ENCODE measurements around the gene NID2. TPM values are rescaled to one million over a fixed set of nuclear protein-coding genes. Genes with fewer than 3 reads are reported as not detected.
A peak's percentile ranks its signal among the peaks of the same experiment; 100 is the strongest.

NID2 gene
- total RNA-seq, 1 experiment from 2014 or later = not detected

DNA sequence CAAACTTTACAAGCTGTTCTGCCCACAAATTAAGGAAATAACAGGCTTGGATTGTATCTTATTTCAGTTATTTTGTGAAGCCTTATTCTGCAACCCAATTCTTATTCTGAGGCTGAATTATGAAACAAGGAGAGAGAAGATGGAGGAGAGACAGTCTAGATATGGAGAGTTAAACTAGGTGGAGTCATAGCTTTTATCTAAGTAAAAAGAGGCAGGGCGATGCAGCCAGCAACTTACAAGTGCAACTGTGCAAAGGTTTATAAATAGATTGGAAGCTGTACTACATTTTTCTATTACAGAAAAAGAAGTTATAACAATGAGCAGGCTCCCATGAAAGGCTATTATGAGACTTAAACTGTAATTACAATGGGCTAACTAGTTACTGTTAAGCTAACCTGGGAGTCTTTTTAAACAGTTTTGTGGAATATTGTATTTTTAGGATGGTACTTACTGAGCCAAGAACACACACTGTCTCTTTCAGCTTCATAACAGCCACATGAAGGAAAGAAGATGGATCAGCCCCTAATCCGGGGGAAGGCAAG, 22.4 kb downstream of the NID2 start:
- DNase-seq (ENCODE audit: low read depth, low spot score) = no peak
- in situ Hi-C loops (cut with HindIII; ENCODE audit: low pct_unique_long_range_greater_than_20kb, low sequenced_read_pairs) = no loop called here

DNA sequence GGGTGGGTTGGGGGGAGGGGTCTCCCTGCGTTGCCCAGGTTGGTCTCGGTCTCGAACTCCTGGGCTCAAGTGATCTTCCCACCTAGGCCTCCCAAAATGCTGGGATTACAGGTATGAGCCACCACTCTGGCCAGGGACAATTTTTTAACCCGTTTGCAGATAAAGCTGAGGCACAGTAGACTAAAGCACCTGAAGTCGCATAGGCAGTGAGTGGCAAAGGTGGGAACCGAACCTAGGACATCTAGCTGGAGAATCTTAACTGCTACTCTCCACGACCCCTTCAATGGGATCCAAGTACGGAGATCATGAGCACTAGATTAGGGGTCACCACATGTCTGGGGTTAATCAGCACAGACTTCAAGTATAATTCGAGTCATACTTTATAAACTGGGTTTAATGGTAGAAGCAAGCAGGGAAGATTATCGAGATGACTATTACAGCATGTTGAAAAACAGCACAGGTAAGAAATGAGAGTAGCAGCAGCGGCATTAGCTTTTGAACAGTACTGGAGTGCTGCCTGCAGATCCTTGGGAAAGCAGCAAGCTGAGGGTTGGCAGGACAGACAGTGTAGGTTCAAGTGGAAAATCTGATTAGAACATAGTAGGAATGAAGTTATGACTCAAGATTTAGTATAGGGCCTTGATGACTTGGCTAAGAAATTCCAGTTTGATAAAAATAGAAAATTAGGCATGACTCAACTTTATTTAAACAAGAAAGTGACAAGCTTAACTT, 23.9 kb downstream of the NID2 start:
- in situ Hi-C loops (cut with HindIII; ENCODE audit: low pct_unique_long_range_greater_than_20kb, low sequenced_read_pairs) = no loop called here

GRCh38 chr14:52043690-52044089, 25.2 kb downstream of the NID2 start:
- in situ Hi-C loops (cut with HindIII; ENCODE audit: low pct_unique_long_range_greater_than_20kb, low sequenced_read_pairs) = no loop called here

More for the DNA sequence above, 23.9 kb downstream of the NID2 start:
- no peak for DNase-seq (ENCODE audit: low read depth, low spot score)

GRCh38 chr14:52042371-52043289, 26.2 kb downstream of the NID2 start:
- in situ Hi-C loops (cut with HindIII; ENCODE audit: low pct_unique_long_range_greater_than_20kb, low sequenced_read_pairs) = no loop called here
- DNase-seq (ENCODE audit: low read depth, low spot score) = no peak

More at GRCh38 chr14:52043690-52044089, 25.2 kb downstream of the NID2 start:
- DNase-seq (ENCODE audit: low read depth, low spot score) = peak; percentile 75

DNA sequence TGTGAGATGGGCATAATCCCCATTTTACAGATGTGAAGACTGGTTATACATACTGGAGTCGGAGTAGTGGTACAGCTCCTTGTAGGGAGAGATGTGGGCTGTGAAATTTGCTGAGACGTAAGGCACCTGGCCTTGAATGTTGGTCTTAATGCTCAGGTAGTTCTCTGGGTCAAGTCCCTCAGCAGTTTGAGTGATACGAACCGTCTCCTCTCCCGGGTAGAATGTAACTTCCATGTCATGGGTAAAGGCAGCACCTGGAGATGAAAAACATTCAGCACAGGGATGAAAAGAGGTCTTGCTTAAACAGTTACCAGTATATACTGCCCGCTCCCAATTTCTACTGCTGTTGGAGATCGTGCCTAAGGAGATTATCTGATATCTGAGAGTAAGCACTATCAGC, 28.3 kb downstream of the NID2 start:
- in situ Hi-C loops (cut with HindIII; ENCODE audit: low pct_unique_long_range_greater_than_20kb, low sequenced_read_pairs) = no loop called here

GRCh38 chr14:52039124-52039815, 29.6 kb downstream of the NID2 start:
- DNase-seq (ENCODE audit: low read depth, low spot score) = no peak
- in situ Hi-C loops (cut with HindIII; ENCODE audit: low pct_unique_long_range_greater_than_20kb, low sequenced_read_pairs) = no loop called here

More for the DNA sequence above, 28.3 kb downstream of the NID2 start:
- DNase-seq (ENCODE audit: low read depth, low spot score) = no peak

GRCh38 chr14:52033101-52033642, 35.7 kb downstream of the NID2 start:
- no peak for DNase-seq (ENCODE audit: low read depth, low spot score)
- in situ Hi-C loops (cut with HindIII; ENCODE audit: low pct_unique_long_range_greater_than_20kb, low sequenced_read_pairs) = no loop called here

GRCh38 chr14:52032204-52032801, 36.6 kb downstream of the NID2 start:
- DNase-seq (ENCODE audit: low read depth, low spot score) = no peak
- in situ Hi-C loops (cut with HindIII; ENCODE audit: low pct_unique_long_range_greater_than_20kb, low sequenced_read_pairs) = no loop called here

GRCh38 chr14:52031781-52032180, 37.1 kb downstream of the NID2 start:
- DNase-seq (ENCODE audit: low read depth, low spot score) = no peak
- in situ Hi-C loops (cut with HindIII; ENCODE audit: low pct_unique_long_range_greater_than_20kb, low sequenced_read_pairs) = no loop called here

- in situ Hi-C loops (cut with HindIII; ENCODE audit: low pct_unique_long_range_greater_than_20kb, low sequenced_read_pairs) = no loop called here
- no peak for DNase-seq (ENCODE audit: low read depth, low spot score)
Measured at GRCh38 chr14:52029881-52030280, 39.0 kb downstream of the NID2 start.

DNA sequence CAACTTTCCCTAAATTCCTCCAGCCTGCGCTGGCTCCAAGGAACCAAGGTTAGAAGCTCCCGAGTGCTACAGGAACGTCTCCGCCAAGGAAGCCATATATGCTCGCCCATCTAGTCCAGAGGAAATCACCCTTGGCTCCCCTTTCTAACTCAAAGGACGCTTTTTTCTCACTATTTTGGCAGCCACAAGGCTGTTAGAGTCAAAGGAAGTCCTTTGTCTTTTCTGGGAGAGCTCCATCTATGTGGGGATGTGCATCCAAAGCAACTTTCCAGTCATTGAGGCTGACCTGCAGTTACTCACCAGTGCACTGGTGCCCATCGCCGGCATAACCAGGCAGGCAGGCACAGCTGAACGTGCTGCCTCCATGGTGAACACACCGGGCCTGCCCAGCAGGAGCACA, 42.0 kb downstream of the NID2 start:
- in situ Hi-C loops (cut with HindIII; ENCODE audit: low pct_unique_long_range_greater_than_20kb, low sequenced_read_pairs) = no loop called here
- no peak for DNase-seq (ENCODE audit: low read depth, low spot score)

- in situ Hi-C loops (cut with HindIII; ENCODE audit: low pct_unique_long_range_greater_than_20kb, low sequenced_read_pairs) = no loop called here
- no peak for DNase-seq (ENCODE audit: low read depth, low spot score)
Measured at GRCh38 chr14:52026017-52026660, 42.7 kb downstream of the NID2 start.

DNA sequence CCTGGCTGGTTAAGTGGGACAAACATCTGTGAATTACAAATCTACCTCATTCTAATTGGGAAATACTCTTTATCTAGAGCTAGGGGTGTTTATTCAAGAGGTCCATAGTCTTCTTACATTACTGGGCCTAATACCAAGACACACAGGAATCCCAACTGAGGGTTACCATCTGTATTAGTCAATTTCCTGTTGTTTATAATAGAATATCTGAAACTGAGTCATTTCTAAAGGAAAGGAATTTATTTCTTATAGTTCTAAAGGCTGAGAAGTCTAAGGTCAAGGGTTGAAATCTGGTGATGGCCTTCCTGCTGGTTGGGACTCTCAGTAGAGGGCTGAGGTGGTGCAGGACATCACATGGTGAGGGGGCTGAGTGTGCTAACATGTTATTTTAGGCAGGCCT, 43.5 kb downstream of the NID2 start:
- no peak for DNase-seq (ENCODE audit: low read depth, low spot score)
- in situ Hi-C loops (cut with HindIII; ENCODE audit: low pct_unique_long_range_greater_than_20kb, low sequenced_read_pairs) = no loop called here

- in situ Hi-C loops (cut with HindIII; ENCODE audit: low pct_unique_long_range_greater_than_20kb, low sequenced_read_pairs) = no loop called here
- no peak for DNase-seq (ENCODE audit: low read depth, low spot score)
Measured at GRCh38 chr14:52023518-52023917, 45.3 kb downstream of the NID2 start.

DNA sequence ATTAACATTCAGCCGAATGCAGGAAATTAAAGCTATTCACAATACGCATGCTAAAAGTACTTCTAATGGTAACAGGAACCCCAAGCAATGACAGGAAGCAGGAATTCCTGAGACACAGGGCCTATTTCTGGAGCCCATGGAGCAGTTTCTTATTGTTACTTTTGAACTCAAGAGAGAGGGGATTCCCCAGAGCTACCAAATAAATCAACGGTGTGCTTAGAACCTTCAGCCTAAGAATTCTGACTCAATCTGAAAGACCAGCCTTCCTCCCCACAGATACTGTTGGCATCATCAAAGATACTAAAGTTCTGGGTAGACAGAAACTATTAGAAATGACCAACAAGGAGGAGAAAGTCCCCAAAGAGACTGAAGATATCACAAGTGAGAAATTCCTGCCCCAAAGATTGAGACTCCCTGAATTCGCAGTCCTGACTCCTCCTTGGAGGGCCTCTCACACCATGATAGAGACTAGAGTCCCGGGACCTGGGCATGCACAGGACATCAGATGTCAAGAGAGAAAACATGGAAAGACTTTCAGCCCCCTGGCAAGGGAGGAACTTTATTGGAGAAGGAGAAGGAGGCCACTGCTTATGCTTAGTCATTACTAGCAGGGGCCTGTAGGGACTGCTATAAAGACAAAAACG, 46.8 kb downstream of the NID2 start:
- in situ Hi-C loops (cut with HindIII; ENCODE audit: low pct_unique_long_range_greater_than_20kb, low sequenced_read_pairs) = no loop called here
- DNase-seq (ENCODE audit: low read depth, low spot score) = no peak

DNA sequence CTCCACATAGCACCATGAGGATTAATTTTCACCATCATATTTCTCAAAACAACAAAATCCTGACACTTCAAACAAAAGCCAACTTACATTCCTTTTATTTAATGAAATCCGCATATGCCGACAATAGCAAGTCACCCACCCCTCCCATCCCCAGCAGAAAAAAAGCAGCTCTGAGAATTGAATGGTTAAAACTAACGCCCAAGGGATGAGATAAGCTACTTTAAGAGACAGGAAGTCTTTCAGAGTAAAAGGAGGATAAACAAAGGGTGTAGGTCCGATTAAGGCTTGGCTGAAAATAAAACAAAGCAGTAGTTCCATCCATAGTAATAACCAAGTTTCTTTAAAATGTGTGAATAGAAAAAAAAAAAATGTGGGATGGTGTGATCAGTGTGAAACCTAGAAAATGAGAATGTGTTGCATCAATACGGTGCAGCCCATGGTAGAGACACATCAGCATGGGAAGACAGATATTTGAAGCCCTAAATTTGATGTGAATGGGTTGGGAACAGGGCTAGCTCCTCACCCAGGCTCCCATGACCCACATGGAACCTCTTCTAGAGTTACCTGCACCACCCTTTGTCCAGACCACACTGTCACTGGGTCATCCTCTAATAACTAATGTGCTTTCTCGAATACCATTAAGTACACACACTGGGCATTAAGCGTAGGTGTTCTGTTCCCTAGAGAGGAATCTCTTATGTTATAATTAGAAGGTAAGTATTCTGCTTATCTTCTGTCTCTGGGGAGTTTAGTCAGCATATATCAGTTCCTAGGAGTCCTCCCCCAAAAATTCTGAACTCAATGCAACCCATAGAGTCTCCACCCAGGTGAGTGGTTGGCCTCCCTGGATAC, 47.8 kb downstream of the NID2 start:
- no peak for DNase-seq (ENCODE audit: low read depth, low spot score)
- in situ Hi-C loops (cut with HindIII; ENCODE audit: low pct_unique_long_range_greater_than_20kb, low sequenced_read_pairs) = no loop called here

Measured in SK-MEL-5 (cell line).